Cardiac septum (tissue), 1 donor: ENCODE results near the gene MED9. TPM values are rescaled to one million over a fixed set of nuclear protein-coding genes. Genes with fewer than 3 reads are reported as not detected.
"Not testable (repeated sequence)": the region's sequence is repeated elsewhere in the genome, so short reads cannot be mapped to it uniquely, and the experiment has no call there.

Experiments used
- DNase-seq: peaks from one replicate; pipeline ENCODE4 v3.0.0-alpha.2; 2020; ENCODE audit warnings: low spot score
- intact Hi-C: fragments of 100-400 bp; cut with DNase I; formaldehyde crosslinking; loops from one replicate; pipeline ENCODE4 v1.14.0; 2022
- long read RNA-seq: library from polyadenylated mRNA; unstranded; transcript quantifications from one replicate; pipeline ENCODE4 v2.0.0, GENCODE V29; 2021
- total RNA-seq: library from RNA; stranded (reverse); fragmentation: NEBNext Ultra II Directional; extraction: Animal tissue kit (Norgen Biotek cat#: 25700); gene quantifications from one replicate; pipeline ENCODE4 v1.2.1, GENCODE V29; 2021
- donor health status: DM: no; HTN: no; CAD: no.

Gene MED9
- total RNA-seq, result 30.5 TPM
- long read RNA-seq, transcript MED9-201 (2 exons, 2,228 nt), result major isoform, 56 of 63 reads
- long read RNA-seq, partial matches to known transcripts, result 7 of 63 reads
- long read RNA-seq, other reads (novel, unspliced or antisense), result 0 of 63 reads

- peak; percentile 95 for DNase-seq
- intact Hi-C loops, result loop anchor here (5.0 kb wide), 1 partner anchor 90 kb away; no protein-coding TSS in a partner anchor
Observed at GRCh38 chr17:17476865-17477467, at the start of gene MED9. TSS of gene MED9 (plus strand) at chr17:17477000. CDS start at chr17:17477042, 42 bp downstream.

GRCh38 chr17:17429222-17429621 is 47.6 kb upstream of the MED9 start:
- intact Hi-C loops, result no loop called here
- no peak for DNase-seq

GRCh38 chr17:17430924-17431323 is 45.9 kb upstream of the MED9 start:
- intact Hi-C loops, result not testable (repeated sequence)

GRCh38 chr17:17431605-17432004 is 45.2 kb upstream of the MED9 start:
- intact Hi-C loops, result no loop called here
- DNase-seq, result no peak

More at GRCh38 chr17:17430924-17431323, 45.9 kb upstream of the MED9 start:
- DNase-seq, result not testable (repeated sequence)

- intact Hi-C loops, result no loop called here
- DNase-seq, result no peak
Observed at GRCh38 chr17:17433000-17433703, 43.6 kb upstream of the MED9 start.

GRCh38 chr17:17434477-17434876 is 42.3 kb upstream of the MED9 start:
- intact Hi-C loops, result no loop called here

GRCh38 chr17:17435323-17435722 is 41.5 kb upstream of the MED9 start:
- intact Hi-C loops, result no loop called here
- no peak for DNase-seq

More at GRCh38 chr17:17434477-17434876, 42.3 kb upstream of the MED9 start:
- DNase-seq, result no peak

- intact Hi-C loops, result no loop called here
- DNase-seq, result no peak
Observed at GRCh38 chr17:17437461-17437860, 39.3 kb upstream of the MED9 start.

GRCh38 chr17:17437893-17438292 is 38.9 kb upstream of the MED9 start:
- intact Hi-C loops, result no loop called here
- DNase-seq, result no peak

- intact Hi-C loops, result no loop called here
- DNase-seq, result no peak
Observed at GRCh38 chr17:17440010-17440843, 36.6 kb upstream of the MED9 start.

- intact Hi-C loops, result no loop called here
- DNase-seq, result no peak
Observed at GRCh38 chr17:17440938-17441675, 35.7 kb upstream of the MED9 start.

GRCh38 chr17:17443173-17443572 is 33.6 kb upstream of the MED9 start:
- intact Hi-C loops, result no loop called here
- no peak for DNase-seq

GRCh38 chr17:17445296-17445924 is 31.4 kb upstream of the MED9 start:
- intact Hi-C loops, result no loop called here

GRCh38 chr17:17445925-17446665 is 30.7 kb upstream of the MED9 start:
- intact Hi-C loops, result no loop called here
- no peak for DNase-seq

More at GRCh38 chr17:17445296-17445924, 31.4 kb upstream of the MED9 start:
- DNase-seq, result no peak

- intact Hi-C loops, result no loop called here
- DNase-seq, result no peak
Observed at GRCh38 chr17:17446666-17447155, 30.1 kb upstream of the MED9 start.

- intact Hi-C loops, result no loop called here
- no peak for DNase-seq
Observed at GRCh38 chr17:17447264-17447663, 29.5 kb upstream of the MED9 start.

GRCh38 chr17:17448076-17448475 is 28.7 kb upstream of the MED9 start:
- intact Hi-C loops, result no loop called here
- DNase-seq, result no peak

GRCh38 chr17:17448723-17449122 is 28.1 kb upstream of the MED9 start:
- no peak for DNase-seq
- intact Hi-C loops, result no loop called here
